ENCODE results near the gene ZGPAT.

The ZGPAT gene

GRCh38 chr20:63745424-63745805 is 37.6 kb downstream of the ZGPAT start:
- no peak for DNase-seq

- no peak for DNase-seq
Observed at GRCh38 chr20:63745961-63746731, 38.3 kb downstream of the ZGPAT start.

GRCh38 chr20:63746751-63747315 is 39.0 kb downstream of the ZGPAT start:
- DNase-seq = no peak

GRCh38 chr20:63747622-63748069 is 39.8 kb downstream of the ZGPAT start:
- no peak for DNase-seq

DNA sequence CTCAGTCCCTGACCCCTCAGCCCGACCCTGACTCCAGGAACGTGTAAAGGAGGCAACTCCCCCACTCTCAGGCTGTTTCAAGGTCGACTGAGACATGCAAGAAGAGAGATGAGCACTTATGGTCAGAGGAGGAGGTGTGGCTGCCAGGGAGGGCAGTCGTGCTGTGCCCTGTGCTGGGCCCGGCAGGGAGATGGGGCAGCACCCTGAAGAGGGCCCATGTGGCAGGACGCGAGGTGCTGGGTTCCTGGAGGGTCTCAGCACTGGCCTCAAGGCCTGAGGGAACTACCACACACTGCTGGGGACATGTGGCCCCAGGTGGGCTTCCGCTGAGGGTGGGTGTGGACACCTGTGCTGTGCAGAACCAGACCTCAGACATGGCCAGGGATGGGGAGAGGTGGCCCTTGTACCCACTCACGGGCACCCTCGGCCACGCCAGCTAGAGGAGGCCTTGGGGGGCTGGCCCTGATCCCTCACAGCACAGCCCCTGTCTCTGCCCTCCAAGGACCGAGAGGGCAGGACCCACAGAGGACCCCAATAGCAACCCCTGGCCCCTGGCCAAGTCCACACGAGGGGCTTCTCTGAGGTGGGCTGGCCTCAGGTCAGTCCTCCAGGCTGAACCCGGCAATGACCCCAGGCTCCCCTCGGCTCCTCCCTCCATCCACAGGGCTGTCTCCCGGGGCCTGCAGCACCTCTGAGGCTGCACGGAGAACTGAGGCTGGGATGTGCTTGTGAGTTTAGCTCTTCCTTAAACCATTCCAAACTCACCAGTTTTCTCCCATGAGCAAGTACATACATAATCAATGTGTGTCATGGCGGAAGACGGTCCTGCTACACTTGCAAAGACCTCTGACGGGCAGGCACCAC is 40.5 kb downstream of the ZGPAT start:
- DNase-seq = no peak

DNA sequence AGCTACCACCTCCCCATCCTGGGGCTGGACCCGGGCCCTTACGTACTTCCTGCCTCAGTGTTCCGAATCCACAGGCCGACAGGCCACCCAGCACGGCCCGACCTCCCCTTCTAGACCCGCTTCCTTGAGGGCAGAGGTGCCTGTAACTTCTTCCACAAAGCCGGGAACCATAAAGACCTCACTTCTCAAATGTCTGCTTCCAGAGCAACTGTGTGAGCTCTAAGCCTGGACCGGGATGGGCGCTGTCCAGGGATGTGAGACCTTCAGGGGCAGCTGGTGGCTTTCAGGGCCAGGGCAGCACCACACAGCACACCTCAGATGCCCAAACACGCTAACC is 41.1 kb downstream of the ZGPAT start:
- no peak for DNase-seq

DNA sequence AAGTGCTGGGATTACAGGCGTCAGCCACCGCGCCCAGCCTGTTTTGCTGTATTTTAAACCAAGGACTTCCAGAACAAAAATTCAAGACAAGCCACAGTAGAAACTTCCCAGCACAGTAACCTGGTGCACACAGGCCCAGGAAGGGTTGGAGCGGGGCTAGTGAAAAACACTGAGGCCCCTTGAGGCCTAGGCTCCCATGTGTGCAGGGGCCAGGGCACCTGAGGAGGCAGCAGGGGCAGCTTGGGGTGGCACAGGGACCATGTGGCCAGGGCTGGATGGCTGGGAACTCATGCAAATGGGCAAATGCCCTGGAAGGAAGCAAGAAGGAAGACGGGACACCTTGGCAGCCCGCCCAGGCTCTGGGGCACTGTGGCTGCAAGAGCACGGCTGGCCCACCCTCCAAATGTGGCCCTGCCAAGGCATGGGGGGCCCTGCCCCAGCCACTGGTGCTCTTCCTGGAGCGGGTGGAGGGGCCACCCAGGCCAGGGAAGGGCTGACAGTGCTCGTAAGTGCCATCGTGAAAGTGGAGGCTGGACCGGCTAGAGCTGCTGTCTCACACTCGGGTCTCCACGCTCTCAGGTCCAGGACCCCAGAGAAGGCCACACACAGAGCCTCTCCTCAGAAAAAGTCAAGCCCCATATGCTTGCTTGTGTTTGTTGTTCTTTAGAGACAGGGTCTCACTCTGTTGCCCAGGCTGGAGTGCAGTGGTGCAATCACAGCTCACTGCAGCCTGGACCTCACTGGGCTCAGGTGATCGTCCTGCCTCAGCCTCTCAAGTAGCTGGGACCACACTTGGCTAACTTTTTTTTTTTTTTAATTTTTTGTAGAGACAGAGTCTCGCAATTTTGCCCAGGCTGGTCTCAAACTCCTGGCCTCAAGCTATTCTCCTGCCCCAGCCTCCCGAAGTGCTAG is 42.0 kb downstream of the ZGPAT start:
- no peak for DNase-seq

- peak; percentile 45 for DNase-seq
Observed at GRCh38 chr20:63750807-63751470, 43.1 kb downstream of the ZGPAT start.

- no peak for DNase-seq
Observed at GRCh38 chr20:63751471-63752271, 43.8 kb downstream of the ZGPAT start.

DNA sequence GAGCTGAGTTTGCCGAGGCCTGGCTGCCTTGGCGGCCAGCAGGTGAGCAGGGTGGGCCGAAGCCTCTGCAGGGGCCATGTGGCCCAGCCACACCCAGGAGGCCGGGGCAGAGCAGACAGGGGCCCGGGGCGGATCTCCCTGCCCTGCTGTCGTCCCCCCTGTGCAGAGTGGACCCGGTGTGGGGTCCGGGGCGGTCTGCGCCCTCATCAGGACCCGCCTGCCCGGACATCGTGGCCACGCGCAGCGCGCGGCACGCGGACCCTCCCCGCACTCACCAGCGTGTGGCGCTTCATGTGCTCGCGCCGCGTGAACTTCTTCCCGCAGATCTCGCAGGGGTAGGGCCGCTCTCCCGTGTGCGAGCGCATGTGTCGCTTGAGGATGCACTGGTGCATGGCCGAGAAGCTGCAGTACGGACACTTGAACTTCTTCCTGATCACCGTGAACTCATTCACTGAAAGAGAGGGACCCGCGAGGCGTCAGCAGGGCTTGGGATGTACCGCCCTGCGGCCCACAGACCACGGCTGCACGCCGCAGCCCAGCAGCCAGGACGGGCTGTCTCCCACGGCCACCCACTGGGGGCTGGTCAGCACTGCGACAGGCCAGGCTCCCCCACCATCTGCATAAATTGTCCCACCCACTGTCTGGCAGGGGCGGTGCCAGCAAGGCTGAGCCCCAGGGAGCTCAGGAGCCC is 44.7 kb downstream of the ZGPAT start:
- DNase-seq = no peak

DNA sequence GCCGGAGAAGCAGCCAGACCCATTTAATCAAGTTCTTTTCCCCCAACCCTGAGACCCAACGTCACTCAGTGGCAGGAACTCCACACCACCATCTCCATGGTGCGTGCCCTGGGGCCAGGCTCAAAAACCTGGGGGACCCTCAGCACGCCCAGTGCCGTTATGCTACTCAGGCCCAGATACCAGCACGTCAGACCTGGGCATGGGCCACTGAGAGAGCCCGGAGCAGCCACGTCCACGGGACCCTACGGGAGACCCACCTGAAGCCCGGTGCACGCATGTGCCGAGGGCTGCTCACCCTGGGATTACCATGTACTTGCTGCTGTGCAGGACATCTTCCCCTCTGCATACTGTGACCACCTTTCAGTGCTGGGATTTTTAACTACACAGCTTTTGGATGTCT is 45.5 kb downstream of the ZGPAT start:
- DNase-seq = no peak

- DNase-seq = no peak
Observed at GRCh38 chr20:63754008-63754407, 46.2 kb downstream of the ZGPAT start.

- no peak for DNase-seq
Observed at GRCh38 chr20:63755933-63756647, 48.3 kb downstream of the ZGPAT start.

- DNase-seq = no peak
Observed at GRCh38 chr20:63756648-63756991, 48.8 kb downstream of the ZGPAT start.

- DNase-seq = no peak
Observed at GRCh38 chr20:63758152-63758551, 50.3 kb downstream of the ZGPAT start.

GRCh38 chr20:63759377-63759901 is 51.6 kb downstream of the ZGPAT start:
- DNase-seq = no peak

GRCh38 chr20:63765082-63765873 is 57.4 kb downstream of the ZGPAT start:
- no peak for DNase-seq

GRCh38 chr20:63765902-63766301 is 58.1 kb downstream of the ZGPAT start:
- no peak for DNase-seq
